Measurements from ENCODE around the gene NFATC2.

- TF ChIP-seq NFRKB (IDR thresholded peaks at IDR 0.05) (no peak), SUZ12 (IDR thresholded peaks at IDR 0.05) (no peak), FOXA1 (IDR thresholded peaks at IDR 0.05) (no peak), SP1 (IDR thresholded peaks at IDR 0.05) (no peak), FOXK2 (IDR thresholded peaks at IDR 0.05) (no peak), CTBP1 (IDR thresholded peaks at IDR 0.05; ENCODE audit: borderline replicate concordance) (no peak), TARDBP (IDR thresholded peaks at IDR 0.05) (no peak), LEF1 (IDR thresholded peaks at IDR 0.05; ENCODE audit: borderline replicate concordance) (no peak)
Observed at GRCh38 chr20:51387125-51387875, 155.2 kb downstream of the NFATC2 start.
